ENCODE measurements around the gene DEPDC4. TPM values are rescaled to one million over a fixed set of nuclear protein-coding genes. Genes with fewer than 3 reads are reported as not detected.

The DEPDC4 gene
- total RNA-seq, 2 donors from 2014 or later: 4.8 to 7.3 TPM

DNA sequence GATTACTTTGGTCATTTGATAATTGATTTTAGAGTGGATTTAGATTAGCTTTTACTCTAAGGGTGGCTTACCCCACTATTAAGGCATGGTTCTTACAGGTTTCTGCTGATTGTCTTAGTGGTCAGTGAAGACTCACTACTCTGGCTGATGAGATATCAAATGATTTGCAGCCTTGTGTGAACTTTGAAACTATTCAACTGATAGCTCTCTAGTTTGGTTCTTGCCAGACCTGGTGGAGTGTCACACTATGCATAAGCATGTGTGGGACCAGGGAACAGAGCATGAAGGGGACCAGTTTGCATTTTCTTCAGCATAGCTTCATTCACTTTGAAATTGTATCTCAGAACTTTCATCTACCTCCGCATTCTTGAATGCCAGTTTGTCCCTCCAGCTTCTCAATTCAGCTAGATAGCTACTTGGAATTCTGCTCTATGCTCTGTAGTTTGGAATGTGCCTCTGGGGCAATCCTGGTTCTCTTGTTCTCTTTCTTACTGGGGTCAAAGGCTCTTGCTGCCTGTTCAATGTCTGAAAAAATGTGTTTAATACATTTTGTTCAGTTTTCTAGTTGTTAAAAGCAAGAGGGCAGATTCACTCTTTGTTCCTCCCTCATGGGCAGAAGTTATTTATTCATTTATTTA, 12.8 kb upstream of the DEPDC4 start:
- DNase-seq: no peak
- H3K27me3 Mint-ChIP-seq (ENCODE audit: insufficient read depth): no peaks in the 10 kb centered on the region
- H3K36me3 Mint-ChIP-seq (ENCODE audit: low read depth): peaks cover 26% of the 10 kb centered on the region
- Histone ChIP-seq H3K4me1 (ENCODE audit: control insufficient read depth, insufficient read depth, low read length) (no peaks in the 10 kb centered on the region), H3K27me3 (ENCODE audit: control insufficient read depth, insufficient read depth, low read length, poor library complexity, severe bottlenecking) (no peaks in the 10 kb centered on the region), H3K9ac (ENCODE audit: extremely low read depth, low read length, poor library complexity, severe bottlenecking) (no peak overlapping the region), H3K9me3 (ENCODE audit: control insufficient read depth, low read length) (no peaks in the 10 kb centered on the region), H3K4me3 (ENCODE audit: low read length) (no peak overlapping the region), H3K27ac (ENCODE audit: low read depth, low read length) (peak overlapping the region; percentile 40), H3K36me3 (ENCODE audit: control insufficient read depth, insufficient read depth, low read length) (peaks cover 31% of the 10 kb centered on the region)
- peaks cover 8% of the 10 kb centered on the region for H3K4me1 Mint-ChIP-seq
- 82 to 95% methylated on average over 1 of the region's 1 CpG for WGBS, 2 experiments (ENCODE audit: insufficient coverage in 1 of 2, insufficient read length in 1 of 2)
- H3K9me3 Mint-ChIP-seq: no peaks in the 10 kb centered on the region
- TF ChIP-seq, protein P1, sequence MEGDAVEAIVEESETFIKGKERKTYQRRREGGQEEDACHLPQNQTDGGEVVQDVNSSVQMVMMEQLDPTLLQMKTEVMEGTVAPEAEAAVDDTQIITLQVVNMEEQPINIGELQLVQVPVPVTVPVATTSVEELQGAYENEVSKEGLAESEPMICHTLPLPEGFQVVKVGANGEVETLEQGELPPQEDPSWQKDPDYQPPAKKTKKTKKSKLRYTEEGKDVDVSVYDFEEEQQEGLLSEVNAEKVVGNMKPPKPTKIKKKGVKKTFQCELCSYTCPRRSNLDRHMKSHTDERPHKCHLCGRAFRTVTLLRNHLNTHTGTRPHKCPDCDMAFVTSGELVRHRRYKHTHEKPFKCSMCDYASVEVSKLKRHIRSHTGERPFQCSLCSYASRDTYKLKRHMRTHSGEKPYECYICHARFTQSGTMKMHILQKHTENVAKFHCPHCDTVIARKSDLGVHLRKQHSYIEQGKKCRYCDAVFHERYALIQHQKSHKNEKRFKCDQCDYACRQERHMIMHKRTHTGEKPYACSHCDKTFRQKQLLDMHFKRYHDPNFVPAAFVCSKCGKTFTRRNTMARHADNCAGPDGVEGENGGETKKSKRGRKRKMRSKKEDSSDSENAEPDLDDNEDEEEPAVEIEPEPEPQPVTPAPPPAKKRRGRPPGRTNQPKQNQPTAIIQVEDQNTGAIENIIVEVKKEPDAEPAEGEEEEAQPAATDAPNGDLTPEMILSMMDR (conservative IDR thresholded peaks at IDR 0.05): no peak
- no peak overlapping the region for H3K27ac Mint-ChIP-seq
- H3K4me3 Mint-ChIP-seq: no peak overlapping the region

DNA sequence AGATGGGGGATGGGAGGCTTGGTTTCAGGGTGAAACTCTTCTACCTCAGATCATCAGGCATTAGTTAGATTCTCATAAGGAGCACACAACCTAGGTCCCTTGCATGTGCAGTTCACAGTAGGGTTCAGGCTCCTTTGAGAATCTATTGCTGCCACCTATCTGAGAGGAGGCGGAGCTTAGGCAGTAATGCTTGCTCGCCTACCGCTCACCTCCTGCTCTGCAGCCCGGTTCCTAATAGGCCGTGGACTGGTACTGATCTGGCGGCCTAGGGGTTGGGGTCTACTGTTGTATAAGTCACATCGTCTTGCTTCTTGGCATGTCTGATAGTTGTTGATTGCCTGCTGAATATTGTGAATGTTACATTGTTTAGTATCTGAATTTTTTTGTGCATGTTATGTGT, 12.3 kb upstream of the DEPDC4 start:
- Histone ChIP-seq H3K36me3 (ENCODE audit: control insufficient read depth, insufficient read depth, low read length) (peaks cover 27% of the 10 kb centered on the region), H3K4me3 (ENCODE audit: low read length) (no peak overlapping the region), H3K9me3 (ENCODE audit: control insufficient read depth, low read length) (no peaks in the 10 kb centered on the region), H3K9ac (ENCODE audit: extremely low read depth, low read length, poor library complexity, severe bottlenecking) (no peak overlapping the region), H3K4me1 (ENCODE audit: control insufficient read depth, insufficient read depth, low read length) (no peaks in the 10 kb centered on the region), H3K27me3 (ENCODE audit: control insufficient read depth, insufficient read depth, low read length, poor library complexity, severe bottlenecking) (no peaks in the 10 kb centered on the region), H3K27ac (ENCODE audit: low read depth, low read length) (peak overlapping the region; percentile 40)
- DNase-seq: peak; percentile 57
- Mint-ChIP-seq H3K4me1 (peaks cover 12% of the 10 kb centered on the region), H3K27ac (no peak overlapping the region), H3K36me3 (ENCODE audit: low read depth) (peaks cover 25% of the 10 kb centered on the region), H3K4me3 (no peak overlapping the region), H3K27me3 (ENCODE audit: insufficient read depth) (no peaks in the 10 kb centered on the region), H3K9me3 (no peaks in the 10 kb centered on the region)
- 81 to 94% methylated on average over 7 of the region's 7 CpGs for WGBS, 2 experiments (ENCODE audit: insufficient coverage in 1 of 2, insufficient read length in 1 of 2)
- TF ChIP-seq, protein P1 (conservative IDR thresholded peaks at IDR 0.05): no peak

DNA sequence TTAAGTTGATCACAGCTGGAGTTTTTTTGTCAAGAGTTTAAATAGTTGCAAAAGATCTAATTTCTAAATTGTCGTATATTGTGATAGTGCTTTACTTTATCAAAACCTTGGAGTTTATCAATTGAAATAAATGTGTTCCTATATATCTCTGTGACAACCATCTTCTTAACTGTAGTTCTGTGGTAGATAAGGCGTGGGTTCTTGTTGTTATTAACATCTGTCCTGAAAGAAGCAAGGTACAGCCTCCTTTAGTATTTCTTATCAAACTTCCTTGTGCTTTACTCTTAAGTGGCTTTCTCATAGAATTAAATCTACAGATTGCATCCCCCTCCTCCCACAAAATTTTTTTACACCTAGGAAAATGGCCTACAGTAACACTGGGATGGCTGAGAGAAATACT, 7.4 kb upstream of the DEPDC4 start:
- 97% methylated on average over 2 of the region's 2 CpGs; no CpG with 5 or more reads in 1 of the 2 experiments for WGBS, 2 experiments (ENCODE audit: insufficient coverage in 1 of 2, insufficient read length in 1 of 2)
- no peak overlapping the region for H3K27ac ChIP-seq (ENCODE audit: low read depth, low read length)
- no peak overlapping the region for H3K27ac Mint-ChIP-seq

More for the DNA sequence above, 7.4 kb upstream of the DEPDC4 start:
- Histone ChIP-seq H3K4me1 (ENCODE audit: control insufficient read depth, insufficient read depth, low read length) (peaks cover 4% of the 10 kb centered on the region), H3K36me3 (ENCODE audit: control insufficient read depth, insufficient read depth, low read length) (peaks cover 6% of the 10 kb centered on the region), H3K4me3 (ENCODE audit: low read length) (no peak overlapping the region), H3K9ac (ENCODE audit: extremely low read depth, low read length, poor library complexity, severe bottlenecking) (no peak overlapping the region), H3K27me3 (ENCODE audit: control insufficient read depth, insufficient read depth, low read length, poor library complexity, severe bottlenecking) (no peaks in the 10 kb centered on the region), H3K9me3 (ENCODE audit: control insufficient read depth, low read length) (no peaks in the 10 kb centered on the region)
- no peak for DNase-seq
- H3K36me3 Mint-ChIP-seq (ENCODE audit: low read depth): peaks cover 11% of the 10 kb centered on the region
- H3K4me3 Mint-ChIP-seq: no peak overlapping the region
- no peaks in the 10 kb centered on the region for H3K27me3 Mint-ChIP-seq (ENCODE audit: insufficient read depth)
- TF ChIP-seq, protein P1 (conservative IDR thresholded peaks at IDR 0.05): no peak
- H3K4me1 Mint-ChIP-seq: peaks cover 18% of the 10 kb centered on the region
- H3K9me3 Mint-ChIP-seq: no peaks in the 10 kb centered on the region
